ENCODE measurements around the gene SLC10A7.

The SLC10A7 gene

GRCh38 chr4:146294776-146295175, 227.0 kb downstream of the SLC10A7 start:
- no peak for DNase-seq

- DNase-seq, result no peak
Measured at GRCh38 chr4:146292508-146292907, 229.2 kb downstream of the SLC10A7 start.

GRCh38 chr4:146291313-146291712, 230.4 kb downstream of the SLC10A7 start:
- no peak for DNase-seq

- DNase-seq, result no peak
Measured at GRCh38 chr4:146288193-146288592, 233.5 kb downstream of the SLC10A7 start.

DNA sequence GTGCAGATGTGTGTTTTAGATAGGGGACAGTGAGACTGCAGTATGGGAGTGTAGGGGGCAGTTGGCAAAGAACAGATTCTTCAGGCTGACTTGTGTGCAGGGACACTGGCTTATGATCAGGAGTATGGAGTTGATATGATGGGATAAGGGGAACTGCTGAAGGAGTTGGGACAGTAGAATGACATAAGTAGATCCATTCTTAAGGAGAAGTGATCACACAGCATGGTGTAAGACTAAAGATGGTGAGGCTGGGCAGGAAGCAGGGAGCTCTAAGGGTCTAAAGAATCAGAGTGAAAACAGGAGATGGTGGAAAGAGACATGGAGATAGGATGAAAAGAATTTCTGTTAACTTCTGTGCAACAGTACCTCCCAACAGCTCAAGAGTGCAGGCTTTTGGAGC, 236.7 kb downstream of the SLC10A7 start:
- DNase-seq, result no peak

DNA sequence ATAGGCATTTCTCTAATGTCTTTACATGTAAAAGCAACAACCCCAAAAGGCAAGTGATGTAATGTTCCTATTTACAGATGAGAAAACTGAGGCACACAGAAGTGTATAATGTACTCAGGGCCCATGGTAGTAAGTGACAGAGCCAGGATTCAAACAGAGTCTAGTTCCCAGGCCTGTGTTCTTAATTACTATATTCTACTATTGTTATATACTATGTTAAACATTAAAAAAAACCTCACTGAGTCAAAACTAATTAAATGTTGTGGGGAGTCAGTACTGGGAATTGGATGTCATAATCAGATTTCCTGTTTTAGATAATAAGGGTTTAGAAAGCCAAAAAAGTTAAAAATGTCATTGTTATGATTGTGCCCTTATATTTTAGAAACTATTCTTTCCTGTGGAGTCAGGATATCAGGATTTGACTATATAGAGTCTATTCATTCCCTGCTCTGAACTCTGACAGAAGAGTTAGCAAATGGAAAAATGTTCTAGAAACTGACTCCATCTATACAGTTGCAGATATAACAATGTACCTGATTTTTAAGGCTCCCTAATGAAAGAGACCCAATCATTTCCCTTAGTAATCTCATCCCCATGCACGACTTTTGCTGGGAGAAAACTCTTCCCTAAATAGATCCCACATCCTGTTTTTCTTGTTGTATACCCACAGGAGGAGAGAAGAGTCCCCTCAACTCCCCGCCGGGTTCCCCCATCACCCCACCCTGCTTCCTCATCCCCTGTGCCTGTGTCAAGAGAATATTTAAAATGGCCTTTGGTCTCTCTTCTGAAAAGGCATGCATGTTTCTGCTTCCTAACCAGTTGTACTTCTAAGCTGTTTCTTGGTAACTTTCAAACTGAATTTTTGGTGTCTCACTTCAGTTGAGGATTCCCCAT, 237.7 kb downstream of the SLC10A7 start:
- DNase-seq, result no peak

DNA sequence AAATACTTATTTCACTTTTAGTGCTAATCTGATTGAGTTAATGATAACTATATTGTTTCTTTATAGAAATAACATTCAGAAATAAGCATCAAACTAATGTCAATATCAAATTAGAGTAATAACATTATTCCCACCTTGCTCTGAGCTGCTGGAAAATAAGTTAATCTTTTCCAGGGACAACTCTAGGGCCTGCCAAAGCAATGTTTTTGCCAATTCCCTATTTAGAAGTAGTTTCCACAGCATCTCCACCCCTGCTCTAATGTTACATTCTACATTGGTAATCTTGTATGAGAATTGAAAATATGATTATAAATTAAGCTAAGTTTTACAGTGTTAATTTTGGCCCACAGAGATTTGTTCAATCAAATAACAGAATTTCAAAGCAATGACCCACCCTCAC, 239.1 kb downstream of the SLC10A7 start:
- no peak for DNase-seq

DNA sequence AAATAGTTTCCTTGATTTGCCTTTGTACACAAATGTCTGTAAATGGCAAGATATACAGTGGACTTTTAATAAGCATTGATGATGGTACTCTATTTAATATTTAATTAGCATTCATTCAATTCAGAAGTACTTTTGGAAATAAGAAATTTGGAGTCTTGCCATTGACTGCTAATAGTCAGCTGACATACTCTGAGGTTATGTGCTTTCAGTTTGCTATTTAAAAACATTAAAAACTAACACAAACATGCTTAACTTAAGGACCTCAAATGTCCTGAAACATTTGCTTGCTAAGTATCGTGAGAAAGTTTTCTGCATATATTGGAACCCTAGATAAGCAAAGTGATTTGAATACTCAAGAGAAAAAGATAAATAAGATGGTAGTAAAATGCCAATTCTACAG, 242.8 kb downstream of the SLC10A7 start:
- no peak for DNase-seq

DNA sequence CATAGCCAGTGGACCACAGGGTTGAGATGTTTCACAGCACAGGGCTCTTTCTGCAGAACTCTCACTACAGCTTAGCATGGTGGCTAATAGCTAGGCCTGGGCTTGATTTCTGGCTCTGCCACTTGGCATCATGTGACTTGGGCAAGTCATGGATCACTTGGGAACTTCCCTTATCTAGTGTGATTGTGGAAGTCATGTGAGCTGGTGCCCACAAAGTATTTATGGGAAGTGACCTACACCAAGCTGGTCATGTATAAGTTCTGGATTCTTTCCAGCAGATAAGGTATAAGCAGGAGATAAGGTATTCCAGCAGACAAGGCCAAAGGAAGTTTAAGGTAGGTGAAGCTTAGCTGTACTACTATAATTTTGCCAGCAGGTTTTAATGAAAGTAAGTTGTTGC, 246.4 kb downstream of the SLC10A7 start:
- DNase-seq, result no peak

DNA sequence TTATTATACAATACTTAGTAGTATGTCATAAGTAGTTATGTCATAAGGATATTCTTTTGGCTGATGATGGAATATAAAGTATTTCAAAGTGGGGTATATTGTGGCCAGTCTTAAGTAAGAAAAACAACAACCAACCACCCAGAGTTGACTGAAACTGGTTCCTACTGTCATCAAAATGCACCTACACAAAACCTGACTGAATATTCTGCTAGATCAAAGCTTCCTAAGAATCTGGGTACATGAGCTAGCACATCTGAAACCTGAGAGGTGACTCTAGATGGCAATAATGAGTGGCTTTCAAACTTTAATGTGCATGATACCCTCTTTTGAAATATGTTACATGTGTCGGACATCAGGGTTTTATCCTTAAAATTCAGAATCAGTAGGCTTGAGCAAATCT, 247.0 kb downstream of the SLC10A7 start:
- DNase-seq, result no peak

DNA sequence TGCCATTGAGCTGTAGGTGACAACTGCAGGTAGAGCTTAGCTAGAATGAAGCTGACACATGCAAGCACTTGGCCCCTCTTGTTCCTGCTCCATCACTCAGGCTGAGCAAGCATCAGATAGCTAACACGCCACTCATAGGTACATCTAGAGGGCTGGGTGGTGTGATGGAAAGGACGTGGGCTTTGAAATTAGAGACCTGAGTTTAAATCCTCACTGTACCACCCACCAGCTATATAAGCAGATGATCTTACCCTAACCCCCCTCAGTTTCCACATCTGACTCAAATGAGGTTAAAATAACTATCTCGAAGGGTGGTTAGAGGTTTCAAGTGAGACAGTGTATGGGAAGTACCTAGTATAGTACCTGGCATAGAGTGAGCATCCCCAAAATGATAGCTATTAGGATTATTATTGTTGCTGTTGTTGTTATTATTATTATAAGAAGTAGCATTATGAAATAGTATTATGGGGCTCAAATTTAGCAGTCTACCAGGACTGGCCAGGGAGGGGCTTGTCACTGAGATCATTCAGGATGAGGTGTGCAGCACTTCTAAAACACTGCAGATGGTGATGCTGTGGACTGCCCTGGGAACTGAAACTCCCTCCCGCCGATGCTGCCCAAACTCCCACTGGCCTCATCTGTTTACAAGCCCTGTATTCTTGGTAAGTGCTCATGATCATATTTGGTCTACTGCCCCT, 248.4 kb downstream of the SLC10A7 start:
- DNase-seq, result no peak

- no peak for DNase-seq
Measured at GRCh38 chr4:146271466-146271865, 250.3 kb downstream of the SLC10A7 start.

DNA sequence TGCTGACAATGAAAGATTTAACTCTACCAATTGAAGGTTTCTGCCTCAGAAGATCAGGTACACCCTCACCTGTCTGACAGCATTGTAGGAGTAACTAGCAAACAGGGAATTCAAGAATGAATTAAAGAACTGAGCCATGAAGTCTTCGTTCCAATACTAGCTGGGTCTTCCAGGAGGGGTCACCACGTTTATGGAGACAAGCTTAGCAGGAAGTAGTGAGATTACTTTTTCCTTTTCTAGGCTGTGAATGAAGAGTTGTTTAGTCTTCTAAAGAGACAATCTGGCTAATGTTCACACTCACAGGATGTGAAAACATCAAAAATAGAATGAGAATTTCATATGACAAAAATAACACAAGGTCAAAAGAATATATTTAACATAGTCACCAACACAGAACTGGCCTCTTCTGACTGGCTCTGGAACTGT, 252.5 kb downstream of the SLC10A7 start:
- no peak for DNase-seq

- DNase-seq, result no peak
Measured at GRCh38 chr4:146267826-146268225, 253.9 kb downstream of the SLC10A7 start.

GRCh38 chr4:146265950-146266490, 255.7 kb downstream of the SLC10A7 start:
- DNase-seq, result no peak

DNA sequence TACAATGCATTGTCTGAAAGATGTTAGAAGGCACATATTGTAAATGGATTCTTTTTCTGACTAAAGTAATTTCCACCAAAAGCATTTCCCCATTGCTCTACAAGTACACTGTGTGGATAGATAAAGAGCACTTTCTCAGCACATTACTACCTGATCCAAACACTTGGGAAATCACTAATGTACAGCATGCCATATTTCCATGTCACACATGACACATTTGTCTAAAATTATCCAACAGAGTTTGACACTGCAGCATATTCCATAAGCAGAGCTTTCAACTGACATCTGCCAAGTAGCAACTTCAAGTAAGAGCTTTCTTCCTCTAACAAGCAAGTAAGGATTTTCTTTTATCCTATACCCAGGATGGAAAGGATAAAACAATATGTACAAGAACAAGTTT, 257.9 kb downstream of the SLC10A7 start:
- DNase-seq, result no peak

- no peak for DNase-seq
Measured at GRCh38 chr4:146261041-146261440, 260.7 kb downstream of the SLC10A7 start.

DNA sequence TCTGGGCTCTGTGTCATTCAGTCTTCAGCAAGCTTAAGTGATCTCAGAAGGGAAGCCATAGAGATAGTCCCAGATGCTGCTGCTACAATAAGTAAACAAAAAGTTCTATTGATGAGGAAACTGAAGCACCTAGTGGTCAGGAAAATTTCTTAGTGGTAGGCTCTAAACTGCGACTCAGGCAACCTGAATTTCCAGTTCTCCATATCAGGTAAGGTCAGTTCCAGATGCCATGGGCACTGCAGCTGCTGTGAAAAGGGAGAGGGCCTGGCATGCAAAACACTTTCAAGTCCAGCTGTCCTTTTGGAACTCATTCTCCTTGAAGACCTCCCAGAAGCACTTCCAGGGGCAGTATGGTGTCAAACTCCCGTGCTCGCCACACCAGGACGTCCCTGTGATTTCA, 261.2 kb downstream of the SLC10A7 start:
- no peak for DNase-seq

DNA sequence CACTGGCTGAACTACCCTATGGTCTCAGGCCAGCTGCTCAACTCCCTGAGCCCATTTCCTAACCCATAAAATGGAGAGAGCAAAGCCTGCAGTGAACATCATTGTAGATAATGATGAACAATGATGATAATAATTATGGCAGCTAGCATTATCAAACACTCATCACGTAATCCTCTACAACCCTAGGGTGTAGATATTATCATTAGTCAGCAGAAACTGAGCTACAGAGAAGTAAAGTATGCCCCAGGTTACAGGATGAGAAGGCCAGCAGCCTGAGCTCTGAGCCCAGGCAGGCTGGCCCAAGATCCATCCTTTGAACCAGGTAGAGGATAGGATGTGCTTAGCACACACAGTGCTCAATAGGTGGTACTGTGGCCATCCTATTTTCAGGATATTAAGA, 264.2 kb downstream of the SLC10A7 start:
- no peak for DNase-seq

GRCh38 chr4:146256328-146256727, 265.4 kb downstream of the SLC10A7 start:
- DNase-seq, result no peak

GRCh38 chr4:146255874-146256273, 265.9 kb downstream of the SLC10A7 start:
- no peak for DNase-seq

DNA sequence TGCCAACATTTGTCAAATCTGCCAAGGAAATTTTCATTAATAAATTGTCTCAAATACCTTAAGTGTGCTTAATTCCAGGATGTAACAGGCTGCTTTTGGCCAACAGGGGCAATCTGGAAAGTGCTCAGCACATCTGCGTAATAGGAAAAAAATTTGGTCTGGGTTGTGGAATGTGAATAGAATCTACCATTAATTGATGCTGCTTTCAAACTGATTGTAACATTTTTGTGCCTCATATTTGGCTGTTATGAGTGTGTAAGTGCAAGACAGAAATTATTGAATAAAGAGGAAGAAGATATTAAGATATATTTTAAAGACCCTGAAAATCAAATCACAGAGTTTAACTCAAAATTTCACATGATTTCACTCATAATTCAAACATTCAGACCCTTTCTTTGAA, 266.3 kb downstream of the SLC10A7 start:
- DNase-seq, result no peak

DNA sequence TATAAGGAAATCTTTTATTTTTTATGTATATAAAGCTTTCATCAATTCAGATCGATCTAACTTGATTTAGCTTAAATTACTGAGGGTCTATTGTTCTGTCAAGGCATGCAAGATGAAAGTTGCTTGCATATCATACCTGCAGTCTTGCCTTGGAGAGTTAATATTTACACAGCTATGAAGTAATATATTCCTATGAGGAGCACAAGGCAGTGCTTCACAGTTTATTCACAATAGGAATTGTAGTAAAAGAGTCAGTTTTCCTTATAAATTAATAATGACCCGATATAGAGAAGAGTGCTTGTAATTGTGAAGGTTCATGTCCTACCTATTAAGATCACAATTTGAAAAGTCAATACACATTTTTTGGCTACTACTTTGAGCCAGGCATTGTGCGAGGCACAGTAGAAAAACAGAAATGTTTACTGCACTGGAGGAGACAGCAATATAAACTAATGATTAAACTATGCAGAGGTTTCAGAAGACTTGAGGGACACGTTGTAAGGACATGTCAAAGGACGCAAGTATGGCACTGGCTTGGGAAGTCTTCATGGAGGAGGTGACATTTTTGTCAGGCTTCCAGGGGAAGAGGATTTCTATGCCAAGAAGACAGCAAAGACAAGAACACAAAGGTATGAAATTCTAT, 268.6 kb downstream of the SLC10A7 start:
- no peak for DNase-seq

GRCh38 chr4:146247356-146247755, 274.4 kb downstream of the SLC10A7 start:
- DNase-seq, result no peak
